ENCODE data around the gene IQGAP1.
"Not testable (repeated sequence)": the region's sequence is repeated elsewhere in the genome, so short reads cannot be mapped to it uniquely, and the experiment has no call there.

IQGAP1 gene

GRCh38 chr15:90512981-90513380, 124.9 kb downstream of the IQGAP1 start:
- no peak for DNase-seq (ENCODE audit: low read depth, low spot score)
- no peak overlapping the region for H3K27ac ChIP-seq

- DNase-seq (ENCODE audit: low read depth, low spot score), result no peak
- H3K27ac ChIP-seq, result no peak overlapping the region
Measured at GRCh38 chr15:90513448-90513847, 125.4 kb downstream of the IQGAP1 start.

- H3K27ac ChIP-seq; DNase-seq (ENCODE audit: low read depth, low spot score): not testable (repeated sequence)
Measured at GRCh38 chr15:90513893-90514292, 125.9 kb downstream of the IQGAP1 start.

GRCh38 chr15:90519688-90520087, 131.6 kb downstream of the IQGAP1 start:
- H3K27ac ChIP-seq, result no peak overlapping the region
- no peak for DNase-seq (ENCODE audit: low read depth, low spot score)

- H3K27ac ChIP-seq, result no peak overlapping the region
- DNase-seq (ENCODE audit: low read depth, low spot score), result no peak
Measured at GRCh38 chr15:90520365-90520764, 132.3 kb downstream of the IQGAP1 start.

- DNase-seq (ENCODE audit: low read depth, low spot score), result no peak
- no peak overlapping the region for H3K27ac ChIP-seq
Measured at GRCh38 chr15:90523373-90523772, 135.3 kb downstream of the IQGAP1 start.

GRCh38 chr15:90524018-90524803, 136.2 kb downstream of the IQGAP1 start:
- not testable (repeated sequence) for DNase-seq (ENCODE audit: low read depth, low spot score); H3K27ac ChIP-seq

- H3K27ac ChIP-seq, result no peak overlapping the region
- no peak for DNase-seq (ENCODE audit: low read depth, low spot score)
Measured at GRCh38 chr15:90529011-90529370, 140.9 kb downstream of the IQGAP1 start.

- DNase-seq (ENCODE audit: low read depth, low spot score), result no peak
- peak within 1 kb of the TSS; percentile 53 for H3K27ac ChIP-seq
Measured at GRCh38 chr15:90529371-90530249, 141.6 kb downstream of the IQGAP1 start, which contains the start of gene CRTC3. CRTC3 (plus strand) TSS chr15:90529923; CDS start chr15:90530072, 149 bp downstream.

GRCh38 chr15:90530250-90531051, 142.4 kb downstream of the IQGAP1 start:
- DNase-seq (ENCODE audit: low read depth, low spot score), result no peak

GRCh38 chr15:90531147-90531546, 143.1 kb downstream of the IQGAP1 start:
- H3K27ac ChIP-seq, result no peak overlapping the region
- no peak for DNase-seq (ENCODE audit: low read depth, low spot score)

More at GRCh38 chr15:90530250-90531051, 142.4 kb downstream of the IQGAP1 start:
- peak overlapping the region; percentile 53 for H3K27ac ChIP-seq

GRCh38 chr15:90535254-90535653, 147.2 kb downstream of the IQGAP1 start:
- no peak for DNase-seq (ENCODE audit: low read depth, low spot score)
- H3K27ac ChIP-seq, result no peak overlapping the region

- DNase-seq (ENCODE audit: low read depth, low spot score), result no peak
- no peak overlapping the region for H3K27ac ChIP-seq
Measured at GRCh38 chr15:90539789-90540188, 151.7 kb downstream of the IQGAP1 start.

GRCh38 chr15:90540768-90541167, 152.7 kb downstream of the IQGAP1 start:
- H3K27ac ChIP-seq, result no peak overlapping the region
- DNase-seq (ENCODE audit: low read depth, low spot score), result no peak

- H3K27ac ChIP-seq, result no peak overlapping the region
- DNase-seq (ENCODE audit: low read depth, low spot score), result no peak
Measured at GRCh38 chr15:90545095-90545494, 157.1 kb downstream of the IQGAP1 start.

GRCh38 chr15:90547540-90547939, 159.5 kb downstream of the IQGAP1 start:
- no peak overlapping the region for H3K27ac ChIP-seq
- DNase-seq (ENCODE audit: low read depth, low spot score), result no peak

- H3K27ac ChIP-seq, result no peak overlapping the region
- DNase-seq (ENCODE audit: low read depth, low spot score), result no peak
Measured at GRCh38 chr15:90550919-90551318, 162.9 kb downstream of the IQGAP1 start.

All from epithelial cell of prostate (primary cell).